ENCODE data around the gene PDE6C.

DNA sequence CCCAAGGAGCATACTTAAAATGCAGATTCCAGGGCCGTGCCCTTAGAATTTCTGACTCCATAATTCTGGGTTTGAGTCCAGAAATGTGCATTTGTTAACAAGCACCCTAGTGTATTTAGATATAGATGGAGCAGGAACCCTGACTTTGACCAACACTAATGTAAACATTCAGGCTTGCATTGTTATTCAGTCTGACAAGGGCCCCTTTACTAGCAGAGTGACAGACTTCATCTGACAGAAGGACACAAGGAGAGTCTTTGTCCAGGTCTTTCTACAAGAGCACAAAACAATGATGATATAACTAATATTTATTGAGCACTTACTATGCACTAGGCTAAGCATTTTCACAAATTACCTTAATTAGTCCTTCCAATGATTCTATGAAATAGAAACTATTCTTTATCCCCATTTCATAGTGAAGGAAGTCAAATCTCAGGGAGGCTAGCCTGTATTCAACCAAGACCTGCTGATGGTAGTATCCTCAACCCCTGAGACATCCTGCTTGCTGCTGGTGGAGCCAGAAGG is 15.2 kb upstream of the PDE6C start:
- TF ChIP-seq CTCF (conservative IDR thresholded peaks at IDR 0.05 in 1 of 2, IDR thresholded peaks at IDR 0.05 in 1 of 2; ENCODE audit: extremely low read depth in 1 of 2, insufficient read depth in 1 of 2, low read depth in 1 of 2, low read length in 2 of 2) (no peak), EZH2 (IDR thresholded peaks at IDR 0.05; ENCODE audit: borderline replicate concordance, low read length) (no peak)

All from mammary epithelial cell (primary cell).